GM23338 (cell line): Measurements from ENCODE around the gene DNLZ.

Experiments used
- EZH2 ChIP-seq: fragments of 200-600 bp; sonication (generic); IDR thresholded peaks from one replicate; pipeline ENCODE4 v1.8.0; 2017; ENCODE audit warnings: antibody characterized with exemption, mild to moderate bottlenecking, low read depth; ENCODE audit not compliant: unreplicated experiment
- JUNB ChIP-seq: IDR thresholded peaks from one replicate; pipeline ENCODE4 v1.6.1; 2016; ENCODE audit warnings: antibody characterized with exemption; ENCODE audit not compliant: unreplicated experiment
- POLR2AphosphoS5 ChIP-seq: IDR thresholded peaks from 2 replicates; pipeline ENCODE4 v1.6.1; 2016; ENCODE audit warnings: antibody characterized with exemption, low read depth
- STAT1 ChIP-seq: IDR thresholded peaks from one replicate; pipeline ENCODE4 v1.6.1; 2016; ENCODE audit warnings: antibody characterized with exemption; ENCODE audit not compliant: unreplicated experiment
- TF ChIP-seq, protein P1 (sequence below): IDR thresholded peaks from one replicate; pipeline ENCODE4 v1.6.1; 2018; ENCODE audit warnings: antibody characterized with exemption; ENCODE audit not compliant: unreplicated experiment
- TF ChIP-seq, protein P2 (sequence below), 2 experiments: fragments of 200-600 bp in 1 of 2; sonication (generic) in 1 of 2; conservative IDR thresholded peaks; 2 replicates each; pipeline versions ENCODE4 v1.5.1 to v1.6.1; 2016 to 2017; ENCODE audit warnings: antibody characterized with exemption in 2 of 2, low read depth in 2 of 2, mild to moderate bottlenecking in 2 of 2, moderate library complexity in 1 of 2
- TF ChIP-seq, protein P3 (sequence below): IDR thresholded peaks from 2 replicates; pipeline ENCODE4 v1.6.1; 2016; ENCODE audit warnings: antibody characterized with exemption
- TF ChIP-seq, protein P4 (sequence below): fragments of 250-450 bp; sonication (Bioruptor Pico); IDR thresholded peaks from 2 replicates; pipeline ENCODE4 v1.5.0; 2020; ENCODE audit warnings: mild to moderate bottlenecking, moderate library complexity

DNA sequence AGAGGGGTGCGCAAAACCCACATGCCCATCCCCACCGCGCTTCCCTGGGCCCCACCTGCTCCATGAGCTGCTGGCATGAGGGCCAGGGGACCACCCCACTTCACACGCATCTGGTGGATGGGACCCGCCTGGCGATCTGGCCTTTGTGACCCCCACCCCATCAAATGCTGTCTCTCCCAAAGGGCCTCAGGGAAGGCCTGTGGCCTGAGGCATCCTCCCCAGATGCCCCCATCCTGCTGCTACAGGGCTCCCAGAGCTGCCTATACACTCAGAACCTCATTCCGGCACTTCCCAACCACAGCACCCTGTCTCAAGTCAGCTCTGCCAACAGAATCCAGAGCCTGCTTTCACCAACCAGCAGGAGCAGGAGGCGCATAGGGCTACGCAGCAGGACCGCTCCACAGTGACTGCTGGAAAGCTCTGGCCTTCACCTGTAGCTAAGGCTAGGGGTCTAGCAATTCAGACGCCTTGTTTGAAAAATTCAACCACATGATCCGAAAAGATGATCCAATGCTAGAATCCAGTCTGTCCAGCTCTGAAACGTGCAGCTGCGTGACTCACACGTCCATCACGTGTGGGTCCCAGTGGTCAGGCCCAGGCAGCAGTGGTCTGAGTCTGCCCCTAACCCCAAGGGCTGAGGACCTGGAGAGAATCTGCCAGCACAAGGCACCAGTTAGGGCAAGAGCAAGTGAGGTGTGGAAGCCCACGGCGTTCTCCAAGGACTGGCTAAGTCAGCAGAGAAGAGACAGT is 37.8 kb upstream of the DNLZ start:
- TF ChIP-seq, protein P1, sequence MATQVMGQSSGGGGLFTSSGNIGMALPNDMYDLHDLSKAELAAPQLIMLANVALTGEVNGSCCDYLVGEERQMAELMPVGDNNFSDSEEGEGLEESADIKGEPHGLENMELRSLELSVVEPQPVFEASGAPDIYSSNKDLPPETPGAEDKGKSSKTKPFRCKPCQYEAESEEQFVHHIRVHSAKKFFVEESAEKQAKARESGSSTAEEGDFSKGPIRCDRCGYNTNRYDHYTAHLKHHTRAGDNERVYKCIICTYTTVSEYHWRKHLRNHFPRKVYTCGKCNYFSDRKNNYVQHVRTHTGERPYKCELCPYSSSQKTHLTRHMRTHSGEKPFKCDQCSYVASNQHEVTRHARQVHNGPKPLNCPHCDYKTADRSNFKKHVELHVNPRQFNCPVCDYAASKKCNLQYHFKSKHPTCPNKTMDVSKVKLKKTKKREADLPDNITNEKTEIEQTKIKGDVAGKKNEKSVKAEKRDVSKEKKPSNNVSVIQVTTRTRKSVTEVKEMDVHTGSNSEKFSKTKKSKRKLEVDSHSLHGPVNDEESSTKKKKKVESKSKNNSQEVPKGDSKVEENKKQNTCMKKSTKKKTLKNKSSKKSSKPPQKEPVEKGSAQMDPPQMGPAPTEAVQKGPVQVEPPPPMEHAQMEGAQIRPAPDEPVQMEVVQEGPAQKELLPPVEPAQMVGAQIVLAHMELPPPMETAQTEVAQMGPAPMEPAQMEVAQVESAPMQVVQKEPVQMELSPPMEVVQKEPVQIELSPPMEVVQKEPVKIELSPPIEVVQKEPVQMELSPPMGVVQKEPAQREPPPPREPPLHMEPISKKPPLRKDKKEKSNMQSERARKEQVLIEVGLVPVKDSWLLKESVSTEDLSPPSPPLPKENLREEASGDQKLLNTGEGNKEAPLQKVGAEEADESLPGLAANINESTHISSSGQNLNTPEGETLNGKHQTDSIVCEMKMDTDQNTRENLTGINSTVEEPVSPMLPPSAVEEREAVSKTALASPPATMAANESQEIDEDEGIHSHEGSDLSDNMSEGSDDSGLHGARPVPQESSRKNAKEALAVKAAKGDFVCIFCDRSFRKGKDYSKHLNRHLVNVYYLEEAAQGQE = no peak
- TF ChIP-seq, protein P2, sequence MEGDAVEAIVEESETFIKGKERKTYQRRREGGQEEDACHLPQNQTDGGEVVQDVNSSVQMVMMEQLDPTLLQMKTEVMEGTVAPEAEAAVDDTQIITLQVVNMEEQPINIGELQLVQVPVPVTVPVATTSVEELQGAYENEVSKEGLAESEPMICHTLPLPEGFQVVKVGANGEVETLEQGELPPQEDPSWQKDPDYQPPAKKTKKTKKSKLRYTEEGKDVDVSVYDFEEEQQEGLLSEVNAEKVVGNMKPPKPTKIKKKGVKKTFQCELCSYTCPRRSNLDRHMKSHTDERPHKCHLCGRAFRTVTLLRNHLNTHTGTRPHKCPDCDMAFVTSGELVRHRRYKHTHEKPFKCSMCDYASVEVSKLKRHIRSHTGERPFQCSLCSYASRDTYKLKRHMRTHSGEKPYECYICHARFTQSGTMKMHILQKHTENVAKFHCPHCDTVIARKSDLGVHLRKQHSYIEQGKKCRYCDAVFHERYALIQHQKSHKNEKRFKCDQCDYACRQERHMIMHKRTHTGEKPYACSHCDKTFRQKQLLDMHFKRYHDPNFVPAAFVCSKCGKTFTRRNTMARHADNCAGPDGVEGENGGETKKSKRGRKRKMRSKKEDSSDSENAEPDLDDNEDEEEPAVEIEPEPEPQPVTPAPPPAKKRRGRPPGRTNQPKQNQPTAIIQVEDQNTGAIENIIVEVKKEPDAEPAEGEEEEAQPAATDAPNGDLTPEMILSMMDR (conservative IDR thresholded peaks at IDR 0.05; ENCODE audit: low read depth in 2 of 2) = no peak
- TF ChIP-seq, protein P3, sequence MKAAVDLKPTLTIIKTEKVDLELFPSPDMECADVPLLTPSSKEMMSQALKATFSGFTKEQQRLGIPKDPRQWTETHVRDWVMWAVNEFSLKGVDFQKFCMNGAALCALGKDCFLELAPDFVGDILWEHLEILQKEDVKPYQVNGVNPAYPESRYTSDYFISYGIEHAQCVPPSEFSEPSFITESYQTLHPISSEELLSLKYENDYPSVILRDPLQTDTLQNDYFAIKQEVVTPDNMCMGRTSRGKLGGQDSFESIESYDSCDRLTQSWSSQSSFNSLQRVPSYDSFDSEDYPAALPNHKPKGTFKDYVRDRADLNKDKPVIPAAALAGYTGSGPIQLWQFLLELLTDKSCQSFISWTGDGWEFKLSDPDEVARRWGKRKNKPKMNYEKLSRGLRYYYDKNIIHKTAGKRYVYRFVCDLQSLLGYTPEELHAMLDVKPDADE = no peak
- TF ChIP-seq, protein P4, sequence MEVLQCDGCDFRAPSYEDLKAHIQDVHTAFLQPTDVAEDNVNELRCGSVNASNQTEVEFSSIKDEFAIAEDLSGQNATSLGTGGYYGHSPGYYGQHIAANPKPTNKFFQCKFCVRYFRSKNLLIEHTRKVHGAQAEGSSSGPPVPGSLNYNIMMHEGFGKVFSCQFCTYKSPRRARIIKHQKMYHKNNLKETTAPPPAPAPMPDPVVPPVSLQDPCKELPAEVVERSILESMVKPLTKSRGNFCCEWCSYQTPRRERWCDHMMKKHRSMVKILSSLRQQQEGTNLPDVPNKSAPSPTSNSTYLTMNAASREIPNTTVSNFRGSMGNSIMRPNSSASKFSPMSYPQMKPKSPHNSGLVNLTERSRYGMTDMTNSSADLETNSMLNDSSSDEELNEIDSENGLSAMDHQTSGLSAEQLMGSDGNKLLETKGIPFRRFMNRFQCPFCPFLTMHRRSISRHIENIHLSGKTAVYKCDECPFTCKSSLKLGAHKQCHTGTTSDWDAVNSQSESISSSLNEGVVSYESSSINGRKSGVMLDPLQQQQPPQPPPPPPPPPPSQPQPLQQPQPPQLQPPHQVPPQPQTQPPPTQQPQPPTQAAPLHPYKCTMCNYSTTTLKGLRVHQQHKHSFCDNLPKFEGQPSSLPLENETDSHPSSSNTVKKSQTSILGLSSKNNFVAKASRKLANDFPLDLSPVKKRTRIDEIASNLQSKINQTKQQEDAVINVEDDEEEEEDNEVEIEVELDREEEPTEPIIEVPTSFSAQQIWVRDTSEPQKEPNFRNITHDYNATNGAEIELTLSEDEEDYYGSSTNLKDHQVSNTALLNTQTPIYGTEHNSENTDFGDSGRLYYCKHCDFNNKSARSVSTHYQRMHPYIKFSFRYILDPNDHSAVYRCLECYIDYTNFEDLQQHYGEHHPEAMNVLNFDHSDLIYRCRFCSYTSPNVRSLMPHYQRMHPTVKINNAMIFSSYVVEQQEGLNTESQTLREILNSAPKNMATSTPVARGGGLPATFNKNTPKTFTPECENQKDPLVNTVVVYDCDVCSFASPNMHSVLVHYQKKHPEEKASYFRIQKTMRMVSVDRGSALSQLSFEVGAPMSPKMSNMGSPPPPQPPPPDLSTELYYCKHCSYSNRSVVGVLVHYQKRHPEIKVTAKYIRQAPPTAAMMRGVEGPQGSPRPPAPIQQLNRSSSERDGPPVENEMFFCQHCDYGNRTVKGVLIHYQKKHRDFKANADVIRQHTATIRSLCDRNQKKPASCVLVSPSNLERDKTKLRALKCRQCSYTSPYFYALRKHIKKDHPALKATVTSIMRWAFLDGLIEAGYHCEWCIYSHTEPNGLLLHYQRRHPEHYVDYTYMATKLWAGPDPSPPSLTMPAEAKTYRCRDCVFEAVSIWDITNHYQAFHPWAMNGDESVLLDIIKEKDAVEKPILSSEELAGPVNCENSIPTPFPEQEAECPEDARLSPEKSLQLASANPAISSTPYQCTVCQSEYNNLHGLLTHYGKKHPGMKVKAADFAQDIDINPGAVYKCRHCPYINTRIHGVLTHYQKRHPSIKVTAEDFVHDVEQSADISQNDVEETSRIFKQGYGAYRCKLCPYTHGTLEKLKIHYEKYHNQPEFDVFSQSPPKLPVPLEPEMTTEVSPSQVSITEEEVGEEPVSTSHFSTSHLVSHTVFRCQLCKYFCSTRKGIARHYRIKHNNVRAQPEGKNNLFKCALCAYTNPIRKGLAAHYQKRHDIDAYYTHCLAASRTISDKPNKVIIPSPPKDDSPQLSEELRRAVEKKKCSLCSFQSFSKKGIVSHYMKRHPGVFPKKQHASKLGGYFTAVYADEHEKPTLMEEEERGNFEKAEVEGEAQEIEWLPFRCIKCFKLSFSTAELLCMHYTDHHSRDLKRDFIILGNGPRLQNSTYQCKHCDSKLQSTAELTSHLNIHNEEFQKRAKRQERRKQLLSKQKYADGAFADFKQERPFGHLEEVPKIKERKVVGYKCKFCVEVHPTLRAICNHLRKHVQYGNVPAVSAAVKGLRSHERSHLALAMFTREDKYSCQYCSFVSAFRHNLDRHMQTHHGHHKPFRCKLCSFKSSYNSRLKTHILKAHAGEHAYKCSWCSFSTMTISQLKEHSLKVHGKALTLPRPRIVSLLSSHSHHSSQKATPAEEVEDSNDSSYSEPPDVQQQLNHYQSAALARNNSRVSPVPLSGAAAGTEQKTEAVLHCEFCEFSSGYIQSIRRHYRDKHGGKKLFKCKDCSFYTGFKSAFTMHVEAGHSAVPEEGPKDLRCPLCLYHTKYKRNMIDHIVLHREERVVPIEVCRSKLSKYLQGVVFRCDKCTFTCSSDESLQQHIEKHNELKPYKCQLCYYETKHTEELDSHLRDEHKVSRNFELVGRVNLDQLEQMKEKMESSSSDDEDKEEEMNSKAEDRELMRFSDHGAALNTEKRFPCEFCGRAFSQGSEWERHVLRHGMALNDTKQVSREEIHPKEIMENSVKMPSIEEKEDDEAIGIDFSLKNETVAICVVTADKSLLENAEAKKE (CRISPR knock-in tag) = no peak
- TF ChIP-seq POLR2AphosphoS5 (no peak), EZH2 (no peak), STAT1 (no peak), JUNB (no peak)
